IMR-90 (cell line): ENCODE data around the gene SSTR1. TPM values are rescaled to one million over a fixed set of nuclear protein-coding genes. Genes with fewer than 3 reads are reported as not detected.

Experiments
- ATAC-seq: fragments of 200-7000 bp; cut with Tn5 transposase; 2 replicates; pipeline ENCODE4 v1.9.1; 2020; ENCODE audit warnings: low read depth, mild to moderate bottlenecking, moderate library complexity
- BruUV-seq: library from RNA; stranded (reverse); fragments of 400-500 nt; replicated peaks from 2 replicates; lab custom pipeline; 2021; lab: Mats Ljungman, UMichigan
- CTCF ChIA-PET: fragments of 300-600 bp; formaldehyde crosslinking; extraction: SDS; loops from one replicate; lab custom pipeline; 2021; ENCODE audit warnings: antibody characterized with exemption; lab: Yijun Ruan, JAX
- POLR2A ChIA-PET: fragments of 300-600 bp; sonication (Branson Sonifier 250); formaldehyde crosslinking; loops from one replicate; lab custom pipeline; 2022; ENCODE audit warnings: antibody characterized with exemption; ENCODE audit not compliant: unreplicated experiment; lab: Charles Lee
- DNase-seq: peaks from one replicate; pipeline ENCODE4 v3.0.0; 2013
- H2AFZ ChIP-seq: replicated peaks from 2 replicates; pipeline ENCODE3; 2013; ENCODE audit warnings: low read length, mild to moderate bottlenecking; ENCODE audit not compliant: poor library complexity
- H2AK5ac ChIP-seq: 2 replicates; pipeline ENCODE4 v1.6.1; 2013; ENCODE audit warnings: low read depth, low read length, inconsistent platforms
- H2AK9ac ChIP-seq: replicated peaks from 2 replicates; pipeline ENCODE3; 2013; ENCODE audit warnings: mild to moderate bottlenecking, low read depth, low read length, moderate library complexity; ENCODE audit not compliant: poor library complexity
- H2BK120ac ChIP-seq: 2 replicates; pipeline ENCODE4 v1.6.1; 2013; ENCODE audit warnings: low read depth, low read length, inconsistent platforms
- H2BK15ac ChIP-seq: 3 replicates; pipeline ENCODE4 v1.6.1; 2013; ENCODE audit warnings: low read depth, low read length, inconsistent platforms
- H2BK20ac ChIP-seq: 2 replicates; pipeline ENCODE4 v1.6.1; 2013; ENCODE audit warnings: low read depth, mild to moderate bottlenecking, inconsistent platforms, low read length, moderate library complexity
- H2BK5ac ChIP-seq: 2 replicates; pipeline ENCODE4 v1.6.1; 2013; ENCODE audit warnings: mild to moderate bottlenecking, low read depth, low read length, inconsistent platforms; ENCODE audit not compliant: poor library complexity, severe bottlenecking
- H3K14ac ChIP-seq: replicated peaks from 2 replicates; pipeline ENCODE4 v1.6.1; 2013; ENCODE audit warnings: low read depth, low read length, inconsistent platforms
- H3K18ac ChIP-seq: 2 replicates; pipeline ENCODE4 v1.6.1; 2013; ENCODE audit warnings: low read depth, low read length, control low read depth
- H3K23ac ChIP-seq: 2 replicates; pipeline ENCODE4 v1.6.1; 2013; ENCODE audit warnings: low read depth, low read length, inconsistent platforms
- H3K27ac ChIP-seq: 2 replicates; pipeline ENCODE4 v1.5.1; 2013; ENCODE audit warnings: mild to moderate bottlenecking, control low read depth, low read length; ENCODE audit not compliant: insufficient read depth
- H3K27me3 ChIP-seq: 2 replicates; pipeline ENCODE4 v1.6.1; 2013; ENCODE audit warnings: low read length; ENCODE audit not compliant: control insufficient read depth, insufficient read depth
- H3K36me3 ChIP-seq: 2 replicates; pipeline ENCODE4 v1.6.1; 2013; ENCODE audit warnings: low read length, mixed read lengths; ENCODE audit not compliant: control insufficient read depth, insufficient read depth
- H3K4ac ChIP-seq: 2 replicates; pipeline ENCODE4 v1.6.1; 2013; ENCODE audit warnings: low read depth, low read length, inconsistent platforms
- H3K4me1 ChIP-seq: 2 replicates; pipeline ENCODE4 v1.6.1; 2013; ENCODE audit warnings: low read length, mixed read lengths; ENCODE audit not compliant: control insufficient read depth, insufficient read depth
- H3K4me2 ChIP-seq: 2 replicates; pipeline ENCODE4 v1.6.1; 2013; ENCODE audit warnings: low read depth, mild to moderate bottlenecking, control low read depth, low read length, moderate library complexity
- H3K4me3 ChIP-seq: 2 replicates; pipeline ENCODE4 v1.5.1; 2013; ENCODE audit warnings: low read depth, mild to moderate bottlenecking, control low read depth, low read length, moderate library complexity; ENCODE audit not compliant: insufficient read depth
- H3K56ac ChIP-seq: 2 replicates; pipeline ENCODE4 v1.6.1; 2013; ENCODE audit warnings: low read length, inconsistent platforms; ENCODE audit not compliant: insufficient read depth; ENCODE audit errors: extremely low read depth
- H3K79me1 ChIP-seq, 2 experiments: 2 replicates each; pipeline ENCODE4 v1.6.1; 2013; ENCODE audit warnings: low read length in 2 of 2, inconsistent platforms in 1 of 2, low read depth in 1 of 2
- H3K9ac ChIP-seq: 2 replicates; pipeline ENCODE4 v1.6.1; 2013; ENCODE audit warnings: low read depth, low read length, control low read depth
- H3K9me1 ChIP-seq: 2 replicates; pipeline ENCODE4 v1.6.1; 2013; ENCODE audit warnings: low read length, inconsistent platforms; ENCODE audit not compliant: insufficient read depth
- H3K9me3 ChIP-seq: 2 replicates; pipeline ENCODE4 v1.6.1; 2013; ENCODE audit warnings: low read length; ENCODE audit not compliant: control insufficient read depth, insufficient read depth
- H4K20me1 ChIP-seq: 2 replicates; pipeline ENCODE4 v1.6.1; 2013; ENCODE audit warnings: low read length, inconsistent platforms; ENCODE audit not compliant: insufficient read depth
- H4K5ac ChIP-seq: 2 replicates; pipeline ENCODE4 v1.6.1; 2013; ENCODE audit warnings: mild to moderate bottlenecking, low read depth, low read length, control low read depth
- H4K8ac ChIP-seq, 2 experiments: 2 replicates each; pipeline ENCODE4 v1.6.1; 2013; ENCODE audit warnings: low read depth in 2 of 2, low read length in 2 of 2, control low read depth in 1 of 2, inconsistent platforms in 1 of 2
- H4K91ac ChIP-seq: 2 replicates; pipeline ENCODE4 v1.6.1; 2013; ENCODE audit warnings: low read depth, low read length, inconsistent platforms; ENCODE audit not compliant: insufficient read depth
- FOS ChIP-seq: fragments of 150-350 bp; IDR thresholded peaks from 2 replicates; pipeline ENCODE4 v1.6.1; 2016; ENCODE audit warnings: low read depth, low read length
- MAFK ChIP-seq: IDR thresholded peaks from 2 replicates; pipeline ENCODE4 v1.6.1; 2012; ENCODE audit warnings: low read depth, low read length, improper control_type of control experiment
- MXI1 ChIP-seq: IDR thresholded peaks from 2 replicates; pipeline ENCODE4 v1.6.1; 2012; ENCODE audit warnings: low read depth, mild to moderate bottlenecking, low read length, moderate library complexity, borderline replicate concordance
- NFE2L2 ChIP-seq: fragments of 150-350 bp; IDR thresholded peaks from 2 replicates; pipeline ENCODE4 v1.6.1; 2016; ENCODE audit warnings: low read depth, mild to moderate bottlenecking, low read length
- RCOR1 ChIP-seq: IDR thresholded peaks from 2 replicates; pipeline ENCODE4 v1.6.1; 2012; ENCODE audit warnings: mild to moderate bottlenecking, low read length, improper control_type of control experiment; ENCODE audit not compliant: insufficient replicate concordance
- RFX5 ChIP-seq: IDR thresholded peaks from 2 replicates; pipeline ENCODE4 v1.8.0; 2012; ENCODE audit warnings: low read depth, mild to moderate bottlenecking, low read length, moderate library complexity
- dilution Hi-C: fragments of 300-500 bp; cut with HindIII; formaldehyde crosslinking; loops from one replicate; pipeline ENCODE4 v1.14.3; 2018; ENCODE audit warnings: low sequenced_read_pairs; ENCODE audit not compliant: unreplicated experiment
- in situ Hi-C: fragments of 300-500 bp; cut with MboI; formaldehyde crosslinking; loops from 3 replicates; pipeline ENCODE4 v1.14.3; 2019; ENCODE audit warnings: low sequenced_read_pairs, inconsistent platforms, mixed read lengths
- intact Hi-C: fragments of 100-400 bp; cut with micrococcal nuclease; formaldehyde crosslinking; loops from 2 replicates; pipeline ENCODE4 v1.10.0; 2022
- polyA plus RNA-seq, 3 experiments: library from polyadenylated mRNA; depleted of rRNA; stranded (reverse); fragments of >200 nt; gene quantifications; 2 replicates each; pipeline ENCODE4 v1.2.3, GENCODE V29; 2012; ENCODE audit warnings: low replicate concordance in 1 of 3
- total RNA-seq: library from RNA; depleted of rRNA; stranded (reverse); fragments of >200 nt; gene quantifications from 2 replicates; pipeline ENCODE4 v1.2.3, GENCODE V29; 2012
- TF ChIP-seq, protein P1 (sequence below): conservative IDR thresholded peaks from 2 replicates; pipeline ENCODE4 v1.5.1; 2012; ENCODE audit warnings: mild to moderate bottlenecking, low read depth, low read length, improper control_type of control experiment
- TF ChIP-seq, protein P2 (sequence below): fragments of 150-350 bp; IDR thresholded peaks from 2 replicates; pipeline ENCODE4 v1.6.1; 2017; ENCODE audit warnings: mild to moderate bottlenecking, antibody characterized with exemption, low read length, low read depth

Gene SSTR1
- total and polyA plus RNA-seq, 2 of the 4 experiments (the other 2 are of a cell fraction): 1.1 to 5.5 TPM

DNA sequence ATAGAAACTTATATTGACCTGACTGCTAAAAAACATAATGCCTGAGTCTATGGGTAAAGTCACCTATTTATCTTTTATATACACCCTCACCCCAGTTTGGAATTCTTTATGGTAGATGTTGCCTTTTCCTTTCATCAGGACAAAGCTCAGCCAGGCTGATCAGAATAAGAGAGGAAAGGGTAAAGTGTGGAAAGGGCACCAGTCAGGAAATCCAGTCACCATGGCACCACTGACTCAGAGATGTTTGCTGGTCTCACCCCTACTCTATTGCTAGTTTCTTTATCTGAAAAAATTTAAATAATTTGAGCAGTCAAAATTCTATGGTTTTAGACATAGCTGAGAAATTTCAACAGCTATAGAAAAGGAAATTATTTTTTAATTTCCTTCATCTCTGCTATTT is 49.2 kb upstream of the SSTR1 start:
- H2BK15ac ChIP-seq: no peak overlapping the region
- no peak overlapping the region for H3K18ac ChIP-seq
- H2BK20ac ChIP-seq: no peak overlapping the region
- no peak overlapping the region for H2AFZ ChIP-seq
- no peaks in the 10 kb centered on the region for H3K79me1 ChIP-seq
- no TSS peak for BruUV-seq
- H3K56ac ChIP-seq: no peak overlapping the region
- no peak overlapping the region for H2BK5ac ChIP-seq
- TF ChIP-seq, protein P1, sequence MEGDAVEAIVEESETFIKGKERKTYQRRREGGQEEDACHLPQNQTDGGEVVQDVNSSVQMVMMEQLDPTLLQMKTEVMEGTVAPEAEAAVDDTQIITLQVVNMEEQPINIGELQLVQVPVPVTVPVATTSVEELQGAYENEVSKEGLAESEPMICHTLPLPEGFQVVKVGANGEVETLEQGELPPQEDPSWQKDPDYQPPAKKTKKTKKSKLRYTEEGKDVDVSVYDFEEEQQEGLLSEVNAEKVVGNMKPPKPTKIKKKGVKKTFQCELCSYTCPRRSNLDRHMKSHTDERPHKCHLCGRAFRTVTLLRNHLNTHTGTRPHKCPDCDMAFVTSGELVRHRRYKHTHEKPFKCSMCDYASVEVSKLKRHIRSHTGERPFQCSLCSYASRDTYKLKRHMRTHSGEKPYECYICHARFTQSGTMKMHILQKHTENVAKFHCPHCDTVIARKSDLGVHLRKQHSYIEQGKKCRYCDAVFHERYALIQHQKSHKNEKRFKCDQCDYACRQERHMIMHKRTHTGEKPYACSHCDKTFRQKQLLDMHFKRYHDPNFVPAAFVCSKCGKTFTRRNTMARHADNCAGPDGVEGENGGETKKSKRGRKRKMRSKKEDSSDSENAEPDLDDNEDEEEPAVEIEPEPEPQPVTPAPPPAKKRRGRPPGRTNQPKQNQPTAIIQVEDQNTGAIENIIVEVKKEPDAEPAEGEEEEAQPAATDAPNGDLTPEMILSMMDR: no peak
- TF ChIP-seq, protein P2, sequence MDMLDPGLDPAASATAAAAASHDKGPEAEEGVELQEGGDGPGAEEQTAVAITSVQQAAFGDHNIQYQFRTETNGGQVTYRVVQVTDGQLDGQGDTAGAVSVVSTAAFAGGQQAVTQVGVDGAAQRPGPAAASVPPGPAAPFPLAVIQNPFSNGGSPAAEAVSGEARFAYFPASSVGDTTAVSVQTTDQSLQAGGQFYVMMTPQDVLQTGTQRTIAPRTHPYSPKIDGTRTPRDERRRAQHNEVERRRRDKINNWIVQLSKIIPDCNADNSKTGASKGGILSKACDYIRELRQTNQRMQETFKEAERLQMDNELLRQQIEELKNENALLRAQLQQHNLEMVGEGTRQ: no peak
- TF ChIP-seq MXI1 (no peak), RCOR1 (no peak), RFX5 (no peak), MAFK (no peak), NFE2L2 (no peak), FOS (no peak)
- no peak overlapping the region for H3K23ac ChIP-seq
- H4K5ac ChIP-seq: no peak overlapping the region
- ChIA-PET CTCF (interaction anchor here (1.3 kb wide), 1 partner anchor 38 kb away, joined by 3 read pairs; no protein-coding TSS in a partner anchor), POLR2A (interaction anchor here (0.6 kb wide), 1 partner anchor 99 kb away, joined by 3 read pairs; no protein-coding TSS in a partner anchor)
- no peak overlapping the region for H3K9ac ChIP-seq
- H3K4me2 ChIP-seq: no peak overlapping the region
- no peaks in the 10 kb centered on the region for H3K4me1 ChIP-seq
- no peak overlapping the region for H3K27ac ChIP-seq
- H3K36me3 ChIP-seq: no peaks in the 10 kb centered on the region
- H4K8ac ChIP-seq: no peak overlapping the region
- peak overlapping the region; percentile 14; the same call in 1 of the 2 replicates for H3K14ac ChIP-seq
- no peaks in the 10 kb centered on the region for H3K9me1 ChIP-seq
- no peaks in the 10 kb centered on the region for H4K20me1 ChIP-seq
- in situ Hi-C loops (no loop called here), intact Hi-C loops (no loop called here), dilution Hi-C loops (no loop called here)
- ATAC-seq (no peak), DNase-seq (no peak)
- H4K91ac ChIP-seq: no peak overlapping the region
- no peak overlapping the region for H2AK5ac ChIP-seq
- H3K9me3 ChIP-seq: no peaks in the 10 kb centered on the region
- H3K27me3 ChIP-seq: no peaks in the 10 kb centered on the region
- H3K4ac ChIP-seq: no peak overlapping the region
- H3K4me3 ChIP-seq: no peak overlapping the region
- no peak overlapping the region for H2AK9ac ChIP-seq
- no peak overlapping the region for H2BK120ac ChIP-seq
